HepG2 (cell line): ENCODE measurements around the gene ETHE1. TPM values are rescaled to one million over a fixed set of nuclear protein-coding genes. Genes with fewer than 3 reads are reported as not detected.

ENCODE experiments used
- ATF7 ChIP-seq, 2 experiments: fragments of 450-650 bp in 1 of 2; sonication (generic) in 1 of 2; formaldehyde crosslinking in 1 of 2; IDR thresholded peaks; 2 replicates each; pipeline versions ENCODE4 v1.4.0 to v1.6.1; 2016 to 2020; ENCODE audit warnings: antibody characterized with exemption in 1 of 2, mild to moderate bottlenecking in 1 of 2, missing genetic modification reagents in 1 of 2
- ESRRA ChIP-seq: sonication (generic); formaldehyde crosslinking; IDR thresholded peaks from 2 replicates; pipeline ENCODE4 v1.5.1; 2020; ENCODE audit warnings: mild to moderate bottlenecking, low read depth, missing genetic modification reagents
- GATA4 ChIP-seq: sonication (generic); IDR thresholded peaks from 2 replicates; pipeline ENCODE4 v1.6.1; 2016; ENCODE audit warnings: antibody characterized with exemption, low read depth, borderline replicate concordance
- HHEX ChIP-seq: IDR thresholded peaks from 2 replicates; pipeline ENCODE4 v1.6.1; 2016; ENCODE audit warnings: control low read depth
- HIVEP1 ChIP-seq: sonication (generic); formaldehyde crosslinking; IDR thresholded peaks from 2 replicates; pipeline ENCODE4 v1.4.0; 2020; ENCODE audit warnings: mild to moderate bottlenecking, missing genetic modification reagents
- KLF11 ChIP-seq: IDR thresholded peaks from 2 replicates; pipeline ENCODE4 v1.6.1; 2016; ENCODE audit warnings: missing compliant biosample characterization
- MAFF ChIP-seq: IDR thresholded peaks from 2 replicates; pipeline ENCODE4 v1.6.1; 2011; ENCODE audit warnings: low read depth, low read length, improper control_type of control experiment
- MTA1 ChIP-seq: sonication (generic); formaldehyde crosslinking; IDR thresholded peaks from 2 replicates; pipeline ENCODE4 v1.4.0; 2020; ENCODE audit warnings: missing genetic modification reagents, mild to moderate bottlenecking, borderline replicate concordance
- NBN ChIP-seq: fragments of 450-650 bp; conservative IDR thresholded peaks from 2 replicates; pipeline ENCODE4 v1.6.1; 2017
- NR2F6 ChIP-seq, 2 experiments: IDR thresholded peaks; 2 replicates each; pipeline ENCODE4 v1.6.1; 2016; ENCODE audit warnings: antibody characterized with exemption in 1 of 2, mild to moderate bottlenecking in 1 of 2
- PAF1 ChIP-seq: IDR thresholded peaks from 2 replicates; pipeline ENCODE4 v1.6.1; 2016; ENCODE audit warnings: missing genetic modification reagents, missing compliant biosample characterization
- SOX6 ChIP-seq, 2 experiments: fragments of 450-650 bp in 1 of 2; sonication (generic) in 1 of 2; formaldehyde crosslinking in 1 of 2; IDR thresholded peaks; 2 replicates each; pipeline versions ENCODE4 v1.4.0 to v1.6.1; 2017 to 2020; ENCODE audit warnings: antibody characterized with exemption in 1 of 2, mild to moderate bottlenecking in 1 of 2, missing genetic modification reagents in 1 of 2
- SRY ChIP-seq: sonication (generic); formaldehyde crosslinking; IDR thresholded peaks from 2 replicates; pipeline ENCODE4 v1.8.0; 2022; ENCODE audit warnings: mild to moderate bottlenecking, missing genetic modification reagents
- STAG1 ChIP-seq: sonication (generic); formaldehyde crosslinking; IDR thresholded peaks from 2 replicates; pipeline ENCODE4 v1.4.0; 2020; ENCODE audit warnings: missing genetic modification reagents
- ZC3H13 ChIP-seq: sonication (generic); formaldehyde crosslinking; IDR thresholded peaks from 2 replicates; pipeline ENCODE4 v1.8.1; 2023; ENCODE audit warnings: mild to moderate bottlenecking, missing genetic modification reagents, moderate library complexity
- ZNF142 ChIP-seq: sonication (generic); formaldehyde crosslinking; IDR thresholded peaks from 2 replicates; pipeline ENCODE4 v1.4.0; 2020; ENCODE audit warnings: missing genetic modification reagents
- ZNF414 ChIP-seq: sonication (generic); formaldehyde crosslinking; IDR thresholded peaks from 2 replicates; pipeline ENCODE4 v1.5.0; 2020; ENCODE audit warnings: missing genetic modification reagents
- ZNF432 ChIP-seq: sonication (generic); formaldehyde crosslinking; IDR thresholded peaks from 2 replicates; pipeline ENCODE4 v1.5.0; 2020; ENCODE audit warnings: missing genetic modification reagents, mild to moderate bottlenecking, borderline replicate concordance
- ZNF768 ChIP-seq: sonication (generic); formaldehyde crosslinking; IDR thresholded peaks from 2 replicates; pipeline ENCODE4 v1.4.0; 2020; ENCODE audit warnings: missing genetic modification reagents
- polyA plus RNA-seq, 8 experiments: library from polyadenylated mRNA; depleted of rRNA in 3 of 8; stranded (reverse) in 7 of 8; unstranded in 1 of 8; fragments of >200 nt; fragmentation: Illumina TruSeq in 4 of 8; extraction: Trizol in 4 of 8; gene quantifications; 2 replicates each; pipeline versions ENCODE4 v1.2.1 to v1.2.3, GENCODE V29; 2011 to 2016; ENCODE audit warnings: low read depth in 4 of 8, missing spikeins in 1 of 8, mixed read lengths in 1 of 8; ENCODE audit not compliant: insufficient read depth in 1 of 8
- total RNA-seq, 5 experiments: library from RNA; depleted of rRNA; stranded (reverse); fragments of >200 nt; fragmentation: Illumina TruSeq; extraction: Trizol; gene quantifications; 2 replicates each; pipeline ENCODE4 v1.2.3, GENCODE V29; 2016; ENCODE audit warnings: low read depth in 1 of 5
- TF ChIP-seq, protein P1 (sequence below): sonication (generic); formaldehyde crosslinking; conservative IDR thresholded peaks from 2 replicates; pipeline ENCODE4 v1.4.0; 2020; ENCODE audit warnings: missing genetic modification reagents
- TF ChIP-seq, protein P2 (sequence below): IDR thresholded peaks from 2 replicates; pipeline ENCODE4 v1.6.1; 2016; ENCODE audit warnings: control low read depth

Gene ETHE1
- total and polyA plus RNA-seq, 2 of the 13 experiments (the other 11 are each of a cell fraction or from before 2014, with no cell fraction given) = 32.5 to 58.4 TPM

DNA sequence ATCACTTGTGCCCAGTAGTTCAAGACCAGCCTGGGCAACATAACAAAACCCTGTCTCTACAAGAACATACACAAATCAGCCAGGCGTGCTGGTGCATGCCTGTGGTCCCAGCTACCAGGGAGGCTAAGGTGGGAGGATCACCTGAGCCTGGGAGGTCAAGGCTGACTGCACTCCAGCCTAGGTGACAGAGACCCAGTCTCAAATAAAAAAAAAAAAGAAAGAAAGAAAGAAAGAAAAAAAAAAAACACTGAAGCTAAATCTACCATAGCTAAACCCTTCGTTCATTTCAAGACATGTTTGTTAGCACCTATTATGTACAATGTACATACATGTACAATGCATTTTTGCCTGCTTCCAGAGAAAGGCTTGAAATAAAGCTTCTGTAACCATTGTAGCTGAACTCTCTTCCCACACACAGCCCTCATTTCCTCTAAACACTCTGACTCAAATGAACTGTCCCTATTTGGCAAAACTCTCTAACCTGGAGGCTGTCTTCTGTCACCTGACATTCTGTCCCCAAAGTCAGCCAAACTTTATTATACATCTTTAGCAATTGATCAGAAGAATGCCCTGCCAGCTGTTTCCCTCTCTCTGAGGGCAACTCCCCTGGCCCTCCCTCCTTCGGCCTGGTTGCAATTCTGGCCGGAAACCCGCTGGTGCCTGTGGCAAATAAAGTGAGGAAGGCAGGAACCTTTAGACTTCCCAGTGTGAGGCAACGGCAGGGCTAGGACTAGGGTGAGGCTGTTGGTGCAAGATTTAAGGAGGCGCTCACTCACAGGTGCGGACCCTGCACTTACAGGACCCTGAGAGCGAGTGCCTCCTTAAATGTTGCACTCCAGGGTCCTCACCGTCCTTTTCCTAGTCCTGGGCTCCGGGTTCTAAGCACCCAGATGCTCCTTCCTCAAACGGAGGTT, 1.8 kb downstream of the ETHE1 start (continued):
- TF ChIP-seq, protein P1, sequence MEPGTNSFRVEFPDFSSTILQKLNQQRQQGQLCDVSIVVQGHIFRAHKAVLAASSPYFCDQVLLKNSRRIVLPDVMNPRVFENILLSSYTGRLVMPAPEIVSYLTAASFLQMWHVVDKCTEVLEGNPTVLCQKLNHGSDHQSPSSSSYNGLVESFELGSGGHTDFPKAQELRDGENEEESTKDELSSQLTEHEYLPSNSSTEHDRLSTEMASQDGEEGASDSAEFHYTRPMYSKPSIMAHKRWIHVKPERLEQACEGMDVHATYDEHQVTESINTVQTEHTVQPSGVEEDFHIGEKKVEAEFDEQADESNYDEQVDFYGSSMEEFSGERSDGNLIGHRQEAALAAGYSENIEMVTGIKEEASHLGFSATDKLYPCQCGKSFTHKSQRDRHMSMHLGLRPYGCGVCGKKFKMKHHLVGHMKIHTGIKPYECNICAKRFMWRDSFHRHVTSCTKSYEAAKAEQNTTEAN = peak; percentile 60; the same call in 1 of the 2 replicates
- TF ChIP-seq KLF11 (peak; percentile 41; the same call in 1 of the 2 replicates), ATF7 (IDR thresholded peaks at IDR 0.05) (no peak), ATF7 (CRISPR knock-in tag; IDR thresholded peaks at IDR 0.05) (no peak), ZNF432 (CRISPR knock-in tag) (no peak), MAFF (no peak), PAF1 (CRISPR knock-in tag) (no peak), SOX6 (IDR thresholded peaks at IDR 0.05) (no peak), SOX6 (CRISPR knock-in tag; IDR thresholded peaks at IDR 0.05) (no peak; the same call in none of the 2 replicates), HIVEP1 (CRISPR knock-in tag) (0 out of 2 replicates have a peak, but pooled peaks have one; percentile 16), STAG1 (CRISPR knock-in tag) (no peak), ZNF414 (no peak), NR2F6 (IDR thresholded peaks at IDR 0.05) (no peak), NR2F6 (CRISPR knock-in tag; IDR thresholded peaks at IDR 0.05) (peak; percentile 23; the same call in 1 of the 2 replicates), ZNF768 (CRISPR knock-in tag) (no peak), GATA4 (no peak), ZC3H13 (no peak), ZNF142 (CRISPR knock-in tag) (no peak), SRY (CRISPR knock-in tag) (no peak), ESRRA (CRISPR knock-in tag) (no peak), NBN (no peak), MTA1 (CRISPR knock-in tag) (no peak), HHEX (CRISPR knock-in tag) (no peak)
- TF ChIP-seq, protein P2, sequence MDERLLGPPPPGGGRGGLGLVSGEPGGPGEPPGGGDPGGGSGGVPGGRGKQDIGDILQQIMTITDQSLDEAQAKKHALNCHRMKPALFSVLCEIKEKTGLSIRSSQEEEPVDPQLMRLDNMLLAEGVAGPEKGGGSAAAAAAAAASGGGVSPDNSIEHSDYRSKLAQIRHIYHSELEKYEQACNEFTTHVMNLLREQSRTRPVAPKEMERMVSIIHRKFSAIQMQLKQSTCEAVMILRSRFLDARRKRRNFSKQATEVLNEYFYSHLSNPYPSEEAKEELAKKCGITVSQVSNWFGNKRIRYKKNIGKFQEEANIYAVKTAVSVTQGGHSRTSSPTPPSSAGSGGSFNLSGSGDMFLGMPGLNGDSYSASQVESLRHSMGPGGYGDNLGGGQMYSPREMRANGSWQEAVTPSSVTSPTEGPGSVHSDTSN = no peak
